ENCODE measurements around the gene BNIP2. TPM values are rescaled to one million over a fixed set of nuclear protein-coding genes. Genes with fewer than 3 reads are reported as not detected.

The BNIP2 gene
- total RNA-seq, 1 experiment from 2014 or later: 43.5 TPM

- Histone ChIP-seq H2BK5ac (ENCODE audit: insufficient read length, low read length) (no peak overlapping the region), H3K23ac (ENCODE audit: insufficient read length, low read depth, low read length) (no peak overlapping the region), H3K14ac (ENCODE audit: insufficient read depth, low read length) (no peak overlapping the region; the same call in 1 of the 2 replicates), H2BK20ac (ENCODE audit: low read depth, low read length, poor library complexity, severe bottlenecking) (no peak overlapping the region), H3K79me1 (ENCODE audit: insufficient read depth, low read depth, low read length, poor library complexity, severe bottlenecking) (no peaks in the 10 kb centered on the region), H2BK12ac (ENCODE audit: insufficient read length, low read depth, low read length) (no peak overlapping the region), H4K8ac (replicated peaks; ENCODE audit: insufficient read length, low read depth, low read length) (no peak overlapping the region), H3K4ac (ENCODE audit: low read depth, low read length) (no peak overlapping the region), H3K27me3 (ENCODE audit: insufficient read depth, low read length) (no peaks in the 10 kb centered on the region), H2AK5ac (ENCODE audit: insufficient read length, low read length) (no peak overlapping the region), H3K56ac (ENCODE audit: insufficient read length, low read depth, low read length) (no peak overlapping the region), H3K79me2 (ENCODE audit: insufficient read depth, low read length) (no peaks in the 10 kb centered on the region), H3K23me2 (ENCODE audit: insufficient read length, low read depth, low read length, poor library complexity, severe bottlenecking) (no peaks in the 10 kb centered on the region), H4K20me1 (ENCODE audit: control insufficient read depth, insufficient read depth, insufficient read length) (no peaks in the 10 kb centered on the region), H3K9me3 (ENCODE audit: control insufficient read depth, low read depth, low read length) (no peaks in the 10 kb centered on the region), H3K27ac (ENCODE audit: insufficient read length, low read depth, low read length) (no peak overlapping the region), H4K5ac (ENCODE audit: insufficient read length, low read depth, low read length) (no peak overlapping the region), H3K4me2 (ENCODE audit: insufficient read depth, insufficient read length, low read length) (no peak overlapping the region), H2BK15ac (ENCODE audit: low read depth, low read length) (no peak overlapping the region), H3K18ac (ENCODE audit: insufficient read length, low read depth, low read length) (no peak overlapping the region), H2BK120ac (ENCODE audit: low read depth, low read length, poor library complexity, severe bottlenecking) (no peak overlapping the region), H3K9ac (ENCODE audit: extremely low read depth, insufficient read length, low read length) (no peak overlapping the region), H2AFZ (ENCODE audit: low read length) (no peak overlapping the region), H3T11ph (ENCODE audit: low read length) (no peak overlapping the region), H4K91ac (ENCODE audit: insufficient read length, low read depth, low read length) (no peak overlapping the region), H3K4me1 (ENCODE audit: insufficient read depth, low read length) (no peaks in the 10 kb centered on the region)
- no peak for TF ChIP-seq CTCF (conservative IDR thresholded peaks at IDR 0.05)
- H3K4me3 Mint-ChIP-seq: no peak overlapping the region
- H3K27me3 Mint-ChIP-seq (ENCODE audit: low read depth): no peaks in the 10 kb centered on the region
- no peaks in the 10 kb centered on the region for H3K9me3 Mint-ChIP-seq
- WGBS (ENCODE audit: extremely low coverage, insufficient read length, low lambda C conversion rate): no CpG with 5 or more reads among the region's 1 CpG
- H3K27ac Mint-ChIP-seq: no peak overlapping the region
- no peak for DNase-seq
- no peaks in the 10 kb centered on the region for H3K4me1 Mint-ChIP-seq
- peaks cover 27 to 51% (median 39%) of the 10 kb centered on the region in 3 experiments; a peak in 6 of 7 replicates for H3K36me3 Mint-ChIP-seq (ENCODE audit: insufficient read depth in 1 of 3, low read depth in 3 of 3)
These were observed 42.0 kb downstream of the BNIP2 start for GRCh38 chr15:59647085-59647484.
